Frontal cortex (tissue), 4 donors: ENCODE measurements around the gene TBC1D9B. TPM values are rescaled to one million over a fixed set of nuclear protein-coding genes. Genes with fewer than 3 reads are reported as not detected.

ENCODE experiments used
- DNase-seq, 2 donors: peaks; one replicate each; pipeline ENCODE4 v3.0.0; 2012; ENCODE audit warnings: low spot score in 2 of 2
- FAIRE-seq: peaks from 2 replicates; lab custom pipeline; 2012; peaks lifted over from hg19 to GRCh38; lab: Jason Lieb, UNC
- total RNA-seq: library from RNA; depleted of rRNA; stranded (reverse); fragments of >200 nt; gene quantifications from one replicate; pipeline ENCODE4 v1.2.3, GENCODE V29; 2014
- donor health status: control.
- donor health status: control.
- donor health status: control.

Gene TBC1D9B
- total RNA-seq, 1 donor from 2014 or later, result 24.1 TPM

GRCh38 chr5:179825655-179826182 lies 82.0 kb downstream of the TBC1D9B start:
- no peak for FAIRE-seq
- DNase-seq, result no peak

GRCh38 chr5:179824745-179825112 lies 83.0 kb downstream of the TBC1D9B start:
- DNase-seq, result no peak
- FAIRE-seq, result no peak

- DNase-seq (no peak), FAIRE-seq (no peak)
These were observed 83.6 kb downstream of the TBC1D9B start for GRCh38 chr5:179823937-179824744.

- FAIRE-seq (no peak), DNase-seq (no peak)
These were observed 85.2 kb downstream of the TBC1D9B start for GRCh38 chr5:179822444-179822990.

GRCh38 chr5:179822059-179822432 lies 85.7 kb downstream of the TBC1D9B start:
- no peak for DNase-seq
- no peak for FAIRE-seq

- no peak for FAIRE-seq
These were observed 86.2 kb downstream of the TBC1D9B start for GRCh38 chr5:179821298-179822058.

GRCh38 chr5:179820483-179821297 lies 87.0 kb downstream of the TBC1D9B start, which contains the start of gene SQSTM1:
Gene SQSTM1 (plus strand): TSS chr5:179820905. CDS start chr5:179820937, 32 bp downstream.
- FAIRE-seq (no peak), DNase-seq (peak; percentile 95 to 98)

More at GRCh38 chr5:179821298-179822058, 86.2 kb downstream of the TBC1D9B start:
- DNase-seq, result peak; percentile 85 to 93

- FAIRE-seq (no peak), DNase-seq (peak in 1 of 2 donors; percentile 45)
These were observed 87.6 kb downstream of the TBC1D9B start for GRCh38 chr5:179820127-179820482.

- no peak for FAIRE-seq
- peak; percentile 62 to 71 for DNase-seq
These were observed 88.2 kb downstream of the TBC1D9B start for GRCh38 chr5:179819296-179820126.

- FAIRE-seq (no peak), DNase-seq (peak; percentile 93 to 94)
These were observed 88.9 kb downstream of the TBC1D9B start for GRCh38 chr5:179818746-179819295.

GRCh38 chr5:179817890-179818745 lies 89.6 kb downstream of the TBC1D9B start:
- DNase-seq, result no peak
- FAIRE-seq, result no peak

- no peak for DNase-seq
These were observed 90.2 kb downstream of the TBC1D9B start for GRCh38 chr5:179817470-179817840.

GRCh38 chr5:179816796-179817469 lies 90.8 kb downstream of the TBC1D9B start:
- DNase-seq (peak in 1 of 2 donors; percentile 39), FAIRE-seq (no peak)

More at GRCh38 chr5:179817470-179817840, 90.2 kb downstream of the TBC1D9B start:
- no peak for FAIRE-seq

- no peak for DNase-seq
- FAIRE-seq, result no peak
These were observed 91.3 kb downstream of the TBC1D9B start for GRCh38 chr5:179816401-179816795.

- FAIRE-seq (no peak), DNase-seq (no peak)
These were observed 92.0 kb downstream of the TBC1D9B start for GRCh38 chr5:179815491-179816249.

- FAIRE-seq, result no peak
- no peak for DNase-seq
These were observed 93.6 kb downstream of the TBC1D9B start for GRCh38 chr5:179814090-179814489.
